HepG2 (cell line): ENCODE data around the gene GCLM. TPM values are rescaled to one million over a fixed set of nuclear protein-coding genes. Genes with fewer than 3 reads are reported as not detected.

ENCODE experiments used
- CEBPG ChIP-seq: IDR thresholded peaks from 2 replicates; pipeline ENCODE4 v1.6.1; 2016
- FOXC1 ChIP-seq: sonication (generic); formaldehyde crosslinking; IDR thresholded peaks from 2 replicates; pipeline ENCODE4 v1.8.0; 2022; ENCODE audit warnings: mild to moderate bottlenecking, missing genetic modification reagents, borderline replicate concordance
- FOXP4 ChIP-seq: sonication (generic); formaldehyde crosslinking; IDR thresholded peaks from 2 replicates; pipeline ENCODE4 v1.4.0; 2020; ENCODE audit warnings: missing genetic modification reagents
- GRHL1 ChIP-seq: sonication (generic); formaldehyde crosslinking; conservative IDR thresholded peaks from 2 replicates; pipeline ENCODE4 v1.8.0; 2022; ENCODE audit warnings: missing genetic modification reagents
- HES4 ChIP-seq: sonication (generic); formaldehyde crosslinking; IDR thresholded peaks from 2 replicates; pipeline ENCODE4 v1.9.0; 2021; ENCODE audit warnings: mild to moderate bottlenecking, missing genetic modification reagents, borderline replicate concordance
- NFYB ChIP-seq: sonication (generic); formaldehyde crosslinking; IDR thresholded peaks from 2 replicates; pipeline ENCODE4 v1.4.0; 2020; ENCODE audit warnings: missing genetic modification reagents
- NR2F6 ChIP-seq, 2 experiments: IDR thresholded peaks; 2 replicates each; pipeline ENCODE4 v1.6.1; 2016; ENCODE audit warnings: antibody characterized with exemption in 1 of 2, mild to moderate bottlenecking in 1 of 2
- NRL ChIP-seq: sonication (generic); formaldehyde crosslinking; IDR thresholded peaks from 2 replicates; pipeline ENCODE4 v1.5.0; 2020; ENCODE audit warnings: missing genetic modification reagents, mild to moderate bottlenecking, moderate library complexity, borderline replicate concordance
- PLRG1 ChIP-seq: fragments of 450-650 bp; conservative IDR thresholded peaks from 2 replicates; pipeline ENCODE4 v1.6.1; 2016
- RFX3 ChIP-seq: IDR thresholded peaks from 2 replicates; pipeline ENCODE4 v1.6.1; 2016; ENCODE audit warnings: missing biosample characterization, missing genetic modification reagents
- SIX1 ChIP-seq: sonication (generic); formaldehyde crosslinking; IDR thresholded peaks from 2 replicates; pipeline ENCODE4 v1.4.0; 2020; ENCODE audit warnings: missing genetic modification reagents, borderline replicate concordance
- SNAPC4 ChIP-seq: sonication (generic); formaldehyde crosslinking; IDR thresholded peaks from 2 replicates; pipeline ENCODE4 v1.4.0; 2020; ENCODE audit warnings: mild to moderate bottlenecking, missing genetic modification reagents
- ZNF101 ChIP-seq: sonication (generic); formaldehyde crosslinking; IDR thresholded peaks from 2 replicates; pipeline ENCODE4 v1.4.0; 2020; ENCODE audit warnings: mild to moderate bottlenecking, low read depth, missing genetic modification reagents, borderline replicate concordance
- ZNF501 ChIP-seq: sonication (generic); formaldehyde crosslinking; IDR thresholded peaks from 2 replicates; pipeline ENCODE4 v1.5.1; 2020; ENCODE audit warnings: mild to moderate bottlenecking, moderate library complexity, missing genetic modification reagents
- ZNF512B ChIP-seq: sonication (generic); formaldehyde crosslinking; IDR thresholded peaks from 2 replicates; pipeline ENCODE4 v1.5.1; 2020; ENCODE audit warnings: missing genetic modification reagents, mild to moderate bottlenecking, borderline replicate concordance
- ZNF513 ChIP-seq: sonication (generic); formaldehyde crosslinking; conservative IDR thresholded peaks from 2 replicates; pipeline ENCODE4 v1.5.0; 2020; ENCODE audit warnings: missing genetic modification reagents
- ZSCAN29 ChIP-seq: sonication (generic); formaldehyde crosslinking; conservative IDR thresholded peaks from 2 replicates; pipeline ENCODE4 v1.4.0; 2020; ENCODE audit warnings: mild to moderate bottlenecking, missing genetic modification reagents
- polyA plus RNA-seq, 8 experiments: library from polyadenylated mRNA; depleted of rRNA in 3 of 8; stranded (reverse) in 7 of 8; unstranded in 1 of 8; fragments of >200 nt; fragmentation: Illumina TruSeq in 4 of 8; extraction: Trizol in 4 of 8; gene quantifications; 2 replicates each; pipeline versions ENCODE4 v1.2.1 to v1.2.3, GENCODE V29; 2011 to 2016; ENCODE audit warnings: low read depth in 4 of 8, missing spikeins in 1 of 8, mixed read lengths in 1 of 8; ENCODE audit not compliant: insufficient read depth in 1 of 8
- total RNA-seq, 5 experiments: library from RNA; depleted of rRNA; stranded (reverse); fragments of >200 nt; fragmentation: Illumina TruSeq; extraction: Trizol; gene quantifications; 2 replicates each; pipeline ENCODE4 v1.2.3, GENCODE V29; 2016; ENCODE audit warnings: low read depth in 1 of 5

Gene GCLM
- total and polyA plus RNA-seq, 2 of the 13 experiments (the other 11 are each of a cell fraction or from before 2014, with no cell fraction given), result 8.7 to 29.9 TPM

GRCh38 chr1:93847811-93848288 lies 61.4 kb downstream of the GCLM start (continued):
- no peak for TF ChIP-seq FOXC1 (CRISPR knock-in tag)
- no peak for TF ChIP-seq NFYB (CRISPR knock-in tag)
- no peak for TF ChIP-seq ZNF513 (CRISPR knock-in tag)
- TF ChIP-seq RFX3 (CRISPR knock-in tag), result no peak
- no peak for TF ChIP-seq NR2F6 (IDR thresholded peaks at IDR 0.05)
- no peak for TF ChIP-seq NR2F6 (CRISPR knock-in tag; IDR thresholded peaks at IDR 0.05)
- TF ChIP-seq ZNF501 (CRISPR knock-in tag), result no peak
- TF ChIP-seq SNAPC4 (CRISPR knock-in tag), result no peak; the same call in 1 of the 2 replicates
- no peak for TF ChIP-seq FOXP4 (CRISPR knock-in tag)
- TF ChIP-seq PLRG1, result no peak
- no peak for TF ChIP-seq GRHL1 (CRISPR knock-in tag)
- no peak; the same call in 1 of the 2 replicates for TF ChIP-seq ZSCAN29 (CRISPR knock-in tag)
- no peak for TF ChIP-seq NRL (CRISPR knock-in tag)
- TF ChIP-seq ZNF101 (CRISPR knock-in tag), result no peak
- TF ChIP-seq HES4, result peak; percentile 31; the same call in 1 of the 2 replicates
- no peak for TF ChIP-seq SIX1 (CRISPR knock-in tag)
- no peak for TF ChIP-seq CEBPG (CRISPR knock-in tag)
- TF ChIP-seq ZNF512B (CRISPR knock-in tag), result no peak
